ENCODE data around the gene ERG. TPM values are rescaled to one million over a fixed set of nuclear protein-coding genes. Genes with fewer than 3 reads are reported as not detected.

ERG gene
- total and polyA plus RNA-seq, 7 experiments from 2014 or later, result 0.24 to 1.3 TPM; not detected in 5

- Mint-ChIP-seq H3K4me1 (no peaks in the 10 kb centered on the region), H3K27me3 (peaks cover 29 to 73% (median 30%) of the 10 kb centered on the region in 5 donors), H3K36me3 (no peaks in the 10 kb centered on the region), H3K27ac (no peak overlapping the region), H3K4me3 (no peak overlapping the region), H3K9me3 (no peaks in the 10 kb centered on the region)
- no peak for DNase-seq
- no peaks in the 10 kb centered on the region for H3K9me3 ChIP-seq (ENCODE audit: control insufficient read depth in 2 of 3, low read length in 3 of 3)
- no peaks in the 10 kb centered on the region for H3K4me1 ChIP-seq (ENCODE audit: control insufficient read depth in 2 of 2, insufficient read depth in 2 of 2, low read length in 2 of 2)
- H3K4me3 ChIP-seq (ENCODE audit: low read length), result no peak overlapping the region
- intact Hi-C loops (cut with micrococcal nuclease), result no loop called here
- no peak for ATAC-seq
- no peak overlapping the region for H3K27ac ChIP-seq (ENCODE audit: low read depth, low read length)
- ChIA-PET CTCF (no interaction called here), POLR2A (no interaction called here)
- no peaks in the 10 kb centered on the region for H3K36me3 ChIP-seq (ENCODE audit: control insufficient read depth in 2 of 3, insufficient read depth in 3 of 3, low read length in 3 of 3)
- no peaks in the 10 kb centered on the region for H3K27me3 ChIP-seq (ENCODE audit: control insufficient read depth in 2 of 2, insufficient read depth in 2 of 2, low read length in 2 of 2)
Measured at GRCh38 chr21:38396325-38396724, 102.0 kb downstream of the ERG start.

- Mint-ChIP-seq H3K36me3 (no peaks in the 10 kb centered on the region), H3K27ac (no peak overlapping the region), H3K27me3 (peaks cover 23 to 65% (median 29%) of the 10 kb centered on the region in 5 donors), H3K4me1 (no peaks in the 10 kb centered on the region), H3K4me3 (no peak overlapping the region), H3K9me3 (no peaks in the 10 kb centered on the region)
- Histone ChIP-seq H3K9me3 (ENCODE audit: control insufficient read depth in 2 of 3, low read length in 3 of 3) (no peaks in the 10 kb centered on the region), H3K36me3 (ENCODE audit: control insufficient read depth in 2 of 3, insufficient read depth in 3 of 3, low read length in 3 of 3) (no peaks in the 10 kb centered on the region), H3K4me3 (ENCODE audit: low read length) (no peak overlapping the region), H3K4me1 (ENCODE audit: control insufficient read depth in 2 of 2, insufficient read depth in 2 of 2, low read length in 2 of 2) (no peaks in the 10 kb centered on the region), H3K27ac (ENCODE audit: low read depth, low read length) (no peak overlapping the region), H3K27me3 (ENCODE audit: control insufficient read depth in 2 of 2, insufficient read depth in 2 of 2, low read length in 2 of 2) (no peaks in the 10 kb centered on the region)
- no peak for ATAC-seq
- DNase-seq, result no peak
- ChIA-PET POLR2A (no interaction called here), CTCF (no interaction called here)
- intact Hi-C loops (cut with micrococcal nuclease), result no loop called here
Measured at GRCh38 chr21:38395581-38395980, 102.7 kb downstream of the ERG start.

GRCh38 chr21:38392661-38393060 is 105.6 kb downstream of the ERG start:
- Histone ChIP-seq H3K4me1 (ENCODE audit: control insufficient read depth in 2 of 2, insufficient read depth in 2 of 2, low read length in 2 of 2) (no peaks in the 10 kb centered on the region), H3K9me3 (ENCODE audit: control insufficient read depth in 2 of 3, low read length in 3 of 3) (no peaks in the 10 kb centered on the region), H3K4me3 (ENCODE audit: low read length) (no peak overlapping the region), H3K27ac (ENCODE audit: low read depth, low read length) (no peak overlapping the region), H3K27me3 (ENCODE audit: control insufficient read depth in 2 of 2, insufficient read depth in 2 of 2, low read length in 2 of 2) (no peaks in the 10 kb centered on the region), H3K36me3 (ENCODE audit: control insufficient read depth in 2 of 3, insufficient read depth in 3 of 3, low read length in 3 of 3) (no peaks in the 10 kb centered on the region)
- Mint-ChIP-seq H3K27me3 (peaks cover 10 to 49% (median 25%) of the 10 kb centered on the region in 5 donors), H3K4me3 (no peak overlapping the region), H3K4me1 (peaks cover 0 to 11% (median 0%) of the 10 kb centered on the region in 7 donors), H3K36me3 (no peaks in the 10 kb centered on the region), H3K9me3 (no peaks in the 10 kb centered on the region), H3K27ac (no peak overlapping the region)
- intact Hi-C loops (cut with micrococcal nuclease), result no loop called here
- CTCF ChIA-PET, result no interaction called here
- DNase-seq, result no peak
- POLR2A ChIA-PET, result no interaction called here
- ATAC-seq, result no peak

GRCh38 chr21:38389896-38390295 is 108.4 kb downstream of the ERG start:
- no peaks in the 10 kb centered on the region for H3K9me3 ChIP-seq (ENCODE audit: control insufficient read depth in 2 of 3, low read length in 3 of 3)
- peaks cover 14 to 41% (median 26%) of the 10 kb centered on the region in 5 donors for H3K27me3 Mint-ChIP-seq
- ATAC-seq (no peak), DNase-seq (no peak)
- no peaks in the 10 kb centered on the region for H3K36me3 ChIP-seq (ENCODE audit: control insufficient read depth in 2 of 3, insufficient read depth in 3 of 3, low read length in 3 of 3)
- POLR2A ChIA-PET, result no interaction called here
- H3K36me3 Mint-ChIP-seq, result no peaks in the 10 kb centered on the region
- CTCF ChIA-PET, result no interaction called here
- intact Hi-C loops (cut with micrococcal nuclease), result no loop called here
- no peaks in the 10 kb centered on the region for H3K27me3 ChIP-seq (ENCODE audit: control insufficient read depth in 2 of 2, insufficient read depth in 2 of 2, low read length in 2 of 2)
- H3K27ac ChIP-seq (ENCODE audit: low read depth, low read length), result no peak overlapping the region
- H3K27ac Mint-ChIP-seq, result no peak overlapping the region
- peaks cover 0 to 22% (median 0%) of the 10 kb centered on the region in 7 donors for H3K4me1 Mint-ChIP-seq
- H3K4me3 Mint-ChIP-seq, result no peak overlapping the region
- H3K4me1 ChIP-seq (ENCODE audit: control insufficient read depth in 2 of 2, insufficient read depth in 2 of 2, low read length in 2 of 2), result no peaks in the 10 kb centered on the region
- no peak overlapping the region for H3K4me3 ChIP-seq (ENCODE audit: low read length)
- H3K9me3 Mint-ChIP-seq, result no peaks in the 10 kb centered on the region

GRCh38 chr21:38389354-38389676 is 109.0 kb downstream of the ERG start:
- Mint-ChIP-seq H3K9me3 (no peaks in the 10 kb centered on the region), H3K27ac (no peak overlapping the region), H3K27me3 (peaks cover 15 to 41% (median 28%) of the 10 kb centered on the region in 5 donors), H3K4me3 (no peak overlapping the region), H3K4me1 (peaks cover 0 to 22% (median 0%) of the 10 kb centered on the region in 7 donors), H3K36me3 (no peaks in the 10 kb centered on the region)
- POLR2A ChIA-PET, result no interaction called here
- DNase-seq, result no peak
- no peaks in the 10 kb centered on the region for H3K4me1 ChIP-seq (ENCODE audit: control insufficient read depth in 2 of 2, insufficient read depth in 2 of 2, low read length in 2 of 2)
- ATAC-seq, result no peak
- no peaks in the 10 kb centered on the region for H3K9me3 ChIP-seq (ENCODE audit: control insufficient read depth in 2 of 3, low read length in 3 of 3)
- H3K4me3 ChIP-seq (ENCODE audit: low read length), result no peak overlapping the region
- no peak overlapping the region for H3K27ac ChIP-seq (ENCODE audit: low read depth, low read length)
- no peaks in the 10 kb centered on the region for H3K27me3 ChIP-seq (ENCODE audit: control insufficient read depth in 2 of 2, insufficient read depth in 2 of 2, low read length in 2 of 2)
- intact Hi-C loops (cut with micrococcal nuclease), result no loop called here
- no peaks in the 10 kb centered on the region for H3K36me3 ChIP-seq (ENCODE audit: control insufficient read depth in 2 of 3, insufficient read depth in 3 of 3, low read length in 3 of 3)
- CTCF ChIA-PET, result no interaction called here

GRCh38 chr21:38388647-38389353 is 109.5 kb downstream of the ERG start:
- no peaks in the 10 kb centered on the region for H3K4me1 ChIP-seq (ENCODE audit: control insufficient read depth in 2 of 2, insufficient read depth in 2 of 2, low read length in 2 of 2)
- no peaks in the 10 kb centered on the region for H3K36me3 ChIP-seq (ENCODE audit: control insufficient read depth in 2 of 3, insufficient read depth in 3 of 3, low read length in 3 of 3)
- Mint-ChIP-seq H3K4me1 (peaks cover 0 to 22% (median 0%) of the 10 kb centered on the region in 7 donors), H3K27ac (no peak overlapping the region), H3K4me3 (no peak overlapping the region), H3K36me3 (no peaks in the 10 kb centered on the region), H3K27me3 (peaks cover 16 to 43% (median 27%) of the 10 kb centered on the region in 5 donors), H3K9me3 (no peaks in the 10 kb centered on the region)
- no peaks in the 10 kb centered on the region for H3K9me3 ChIP-seq (ENCODE audit: control insufficient read depth in 2 of 3, low read length in 3 of 3)
- ChIA-PET CTCF (no interaction called here), POLR2A (no interaction called here)
- ATAC-seq (no peak), DNase-seq (no peak)
- H3K27me3 ChIP-seq (ENCODE audit: control insufficient read depth in 2 of 2, insufficient read depth in 2 of 2, low read length in 2 of 2), result no peaks in the 10 kb centered on the region
- intact Hi-C loops (cut with micrococcal nuclease), result no loop called here
- no peak overlapping the region for H3K27ac ChIP-seq (ENCODE audit: low read depth, low read length)
- H3K4me3 ChIP-seq (ENCODE audit: low read length), result no peak overlapping the region

GRCh38 chr21:38388203-38388602 is 110.1 kb downstream of the ERG start:
- peaks cover 14 to 48% (median 26%) of the 10 kb centered on the region in 5 donors for H3K27me3 Mint-ChIP-seq
- POLR2A ChIA-PET, result no interaction called here

More at GRCh38 chr21:38388203-38388602, 110.1 kb downstream of the ERG start:
- Mint-ChIP-seq H3K4me3 (no peak overlapping the region), H3K27ac (no peak overlapping the region), H3K36me3 (no peaks in the 10 kb centered on the region), H3K9me3 (no peaks in the 10 kb centered on the region), H3K4me1 (peaks cover 0 to 22% (median 0%) of the 10 kb centered on the region in 7 donors)
- Histone ChIP-seq H3K27me3 (ENCODE audit: control insufficient read depth in 2 of 2, insufficient read depth in 2 of 2, low read length in 2 of 2) (no peaks in the 10 kb centered on the region), H3K36me3 (ENCODE audit: control insufficient read depth in 2 of 3, insufficient read depth in 3 of 3, low read length in 3 of 3) (no peaks in the 10 kb centered on the region), H3K27ac (ENCODE audit: low read depth, low read length) (no peak overlapping the region), H3K9me3 (ENCODE audit: control insufficient read depth in 2 of 3, low read length in 3 of 3) (no peaks in the 10 kb centered on the region), H3K4me3 (ENCODE audit: low read length) (no peak overlapping the region), H3K4me1 (ENCODE audit: control insufficient read depth in 2 of 2, insufficient read depth in 2 of 2, low read length in 2 of 2) (no peaks in the 10 kb centered on the region)
- CTCF ChIA-PET, result no interaction called here
- intact Hi-C loops (cut with micrococcal nuclease), result no loop called here
- no peak for ATAC-seq
- no peak for DNase-seq
